T-helper 2 cell treated with Interferon-gamma antibody and Interleukin-4, amounts not matched to agents 5 μg/mL and 100 μg/mL, for 36 hours (primary cell): ENCODE results near the gene SPIN1.
"Not testable (repeated sequence)": the region's sequence is repeated elsewhere in the genome, so short reads cannot be mapped to it uniquely, and the experiment has no call there.

Experiments used
- DNase-seq: peaks from one replicate; pipeline ENCODE4 v3.0.0; 2021; ENCODE audit warnings: low spot score
- H3K27ac Mint-ChIP-seq: one replicate; pipeline ENCODE4 v1.8.0; 2021; ENCODE audit warnings: mild to moderate bottlenecking, mixed read lengths
- H3K27me3 Mint-ChIP-seq: one replicate; pipeline ENCODE4 v1.8.0; 2021; ENCODE audit warnings: low read depth, mixed read lengths
- H3K36me3 Mint-ChIP-seq: one replicate; pipeline ENCODE4 v1.8.0; 2021; ENCODE audit warnings: low read depth, mixed read lengths
- H3K4me1 Mint-ChIP-seq: one replicate; pipeline ENCODE4 v1.8.0; 2021; ENCODE audit warnings: low read depth, mixed read lengths
- H3K4me3 Mint-ChIP-seq: one replicate; pipeline ENCODE4 v1.8.0; 2022; ENCODE audit warnings: mild to moderate bottlenecking, moderate library complexity, mixed read lengths
- H3K9me3 Mint-ChIP-seq: one replicate; pipeline ENCODE4 v1.8.0; 2021; ENCODE audit warnings: mixed read lengths

SPIN1 gene

DNA sequence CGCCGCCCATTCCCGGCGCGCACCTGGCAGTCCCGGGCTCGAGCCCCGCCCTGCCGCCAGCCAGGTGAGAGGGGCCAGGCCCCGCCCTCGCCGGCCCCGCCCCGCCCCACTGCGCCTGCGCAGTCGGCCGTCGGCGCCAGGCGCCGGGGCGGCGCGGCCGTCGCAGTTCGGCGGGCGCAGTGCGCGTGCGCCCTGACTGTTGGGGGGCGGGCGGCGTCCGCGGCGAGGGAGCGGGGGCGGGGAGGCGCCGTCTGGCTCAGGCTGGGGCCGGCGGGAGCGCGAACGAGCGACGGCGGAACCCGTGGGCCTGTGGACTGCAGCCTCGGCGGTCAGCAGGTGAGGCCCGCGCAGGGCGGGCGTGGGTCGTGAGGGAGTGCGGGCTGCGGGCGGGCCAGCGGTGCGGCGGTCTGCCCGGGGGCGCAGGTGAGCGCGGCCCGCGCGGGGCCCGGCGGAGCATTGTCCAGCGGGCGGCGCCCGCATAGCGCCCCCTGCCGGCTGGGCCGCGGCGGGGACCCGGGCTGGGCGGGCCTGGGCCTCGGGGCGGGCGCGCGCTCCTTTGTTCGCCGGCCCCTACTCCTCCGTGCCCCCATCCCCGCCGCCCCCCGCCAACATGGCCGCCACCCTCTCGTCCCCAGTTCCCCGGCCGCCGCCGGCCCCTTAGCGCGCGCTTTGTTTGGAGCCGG lies at the start of gene SPIN1:
Gene SPIN1 (plus strand): TSS at position 242 of the 683 bp plus-strand sequence. CDS start 38,096 bp downstream, outside the sequence.
- DNase-seq, result peak; percentile 84
- peaks cover 9% of the 10 kb centered on the region for H3K36me3 Mint-ChIP-seq
- peak within 1 kb of the TSS; percentile 89 for H3K27ac Mint-ChIP-seq
- H3K9me3 Mint-ChIP-seq, result no peaks in the 10 kb centered on the region
- peak within 1 kb of the TSS; percentile 93 for H3K4me3 Mint-ChIP-seq
- peaks cover 28% of the 10 kb centered on the region for H3K4me1 Mint-ChIP-seq
- no peaks in the 10 kb centered on the region for H3K27me3 Mint-ChIP-seq

GRCh38 chr9:88339317-88339716 lies 48.9 kb upstream of the SPIN1 start:
- peaks cover 12% of the 10 kb centered on the region for H3K4me1 Mint-ChIP-seq
- H3K27me3 Mint-ChIP-seq, result peaks cover 11% of the 10 kb centered on the region
- H3K27ac Mint-ChIP-seq, result no peak overlapping the region
- H3K4me3 Mint-ChIP-seq, result no peak overlapping the region
- no peak for DNase-seq
- no peaks in the 10 kb centered on the region for H3K9me3 Mint-ChIP-seq
- H3K36me3 Mint-ChIP-seq, result no peaks in the 10 kb centered on the region

GRCh38 chr9:88342246-88342645 lies 46.0 kb upstream of the SPIN1 start:
- no peaks in the 10 kb centered on the region for H3K9me3 Mint-ChIP-seq
- H3K27me3 Mint-ChIP-seq, result peaks cover 10% of the 10 kb centered on the region
- no peak for DNase-seq
- peaks cover 12% of the 10 kb centered on the region for H3K4me1 Mint-ChIP-seq
- no peak overlapping the region for H3K4me3 Mint-ChIP-seq
- no peaks in the 10 kb centered on the region for H3K36me3 Mint-ChIP-seq
- H3K27ac Mint-ChIP-seq, result no peak overlapping the region

DNA sequence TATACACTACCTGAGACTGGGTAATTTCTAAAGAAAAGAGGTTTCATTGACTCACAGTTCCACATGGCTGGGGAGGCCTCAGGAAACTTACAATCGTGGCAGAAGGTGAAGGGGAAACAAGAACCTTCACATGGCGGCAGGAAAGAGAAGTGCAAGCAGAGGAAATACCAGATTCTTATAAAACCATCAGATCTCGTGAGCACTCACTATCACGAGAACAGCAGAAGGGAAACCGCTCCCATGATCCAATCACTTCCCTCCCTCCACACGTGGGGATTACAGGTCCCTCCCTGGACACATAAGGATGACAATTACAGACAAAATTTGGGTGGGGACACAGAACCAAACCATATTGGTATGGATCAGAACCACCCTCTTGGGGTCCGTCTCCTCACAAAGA lies 44.2 kb upstream of the SPIN1 start:
- H3K27ac Mint-ChIP-seq, result no peak overlapping the region
- H3K36me3 Mint-ChIP-seq, result no peaks in the 10 kb centered on the region
- H3K4me3 Mint-ChIP-seq, result no peak overlapping the region
- peaks cover 8% of the 10 kb centered on the region for H3K27me3 Mint-ChIP-seq
- H3K9me3 Mint-ChIP-seq, result no peaks in the 10 kb centered on the region
- DNase-seq, result no peak
- peaks cover 6% of the 10 kb centered on the region for H3K4me1 Mint-ChIP-seq

- H3K4me3 Mint-ChIP-seq, DNase-seq, H3K36me3 Mint-ChIP-seq, H3K4me1 Mint-ChIP-seq, H3K27ac Mint-ChIP-seq, H3K27me3 Mint-ChIP-seq, H3K9me3 Mint-ChIP-seq: not testable (repeated sequence)
Observed at GRCh38 chr9:88350354-88350753, 37.9 kb upstream of the SPIN1 start.

- H3K4me3 Mint-ChIP-seq, result no peak overlapping the region
- peaks cover 7% of the 10 kb centered on the region for H3K9me3 Mint-ChIP-seq
- H3K4me1 Mint-ChIP-seq, result peaks cover 7% of the 10 kb centered on the region
- no peak for DNase-seq
- H3K27me3 Mint-ChIP-seq, result no peaks in the 10 kb centered on the region
- H3K36me3 Mint-ChIP-seq, result peaks cover 2% of the 10 kb centered on the region
- no peak overlapping the region for H3K27ac Mint-ChIP-seq
Observed at GRCh38 chr9:88355166-88355565, 33.1 kb upstream of the SPIN1 start.

DNA sequence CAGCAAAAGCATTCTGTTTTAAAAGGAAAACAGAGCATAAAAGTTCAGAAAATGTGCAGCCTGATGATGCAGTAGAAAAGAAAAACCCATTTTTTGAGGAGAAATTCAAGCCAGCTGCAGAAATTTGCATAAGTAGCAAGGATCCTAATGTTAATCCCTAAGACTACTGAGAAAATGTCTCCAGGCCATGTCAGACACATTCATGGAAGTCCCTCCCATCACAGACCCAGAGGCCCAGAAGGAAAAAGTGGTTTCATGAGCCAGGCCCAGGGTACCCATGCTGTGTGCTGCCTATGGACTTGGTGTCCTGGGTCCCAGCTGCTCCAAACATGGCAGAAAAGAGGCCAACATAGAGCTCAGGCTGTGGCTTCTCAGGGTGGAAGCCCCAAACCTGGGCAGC lies 31.0 kb upstream of the SPIN1 start:
- not testable (repeated sequence) for H3K4me3 Mint-ChIP-seq, H3K27me3 Mint-ChIP-seq, DNase-seq, H3K4me1 Mint-ChIP-seq, H3K27ac Mint-ChIP-seq, H3K36me3 Mint-ChIP-seq, H3K9me3 Mint-ChIP-seq

DNA sequence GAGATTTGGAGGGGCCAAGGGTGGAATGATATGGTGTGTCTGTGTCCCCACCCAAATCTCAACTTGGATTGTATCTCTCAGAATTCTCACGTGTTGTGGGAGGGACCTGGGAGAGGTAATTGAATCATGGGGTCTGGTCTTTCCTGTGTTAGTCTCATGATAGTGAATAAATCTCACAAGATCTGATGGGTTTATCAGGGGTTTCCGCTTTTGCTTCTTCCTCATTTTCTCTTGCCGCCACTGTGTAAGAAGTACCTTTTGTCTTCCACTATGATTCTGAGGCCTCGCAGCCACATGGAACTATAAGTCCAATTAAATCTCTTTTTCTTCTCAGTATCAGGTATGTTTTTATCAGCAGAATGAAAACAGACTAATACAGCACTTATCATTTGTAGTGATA lies 29.5 kb upstream of the SPIN1 start:
- no peak for DNase-seq
- Mint-ChIP-seq H3K4me1 (peaks cover 7% of the 10 kb centered on the region), H3K27ac (no peak overlapping the region), H3K27me3 (peaks cover 9% of the 10 kb centered on the region), H3K36me3 (peaks cover 2% of the 10 kb centered on the region), H3K4me3 (no peak overlapping the region), H3K9me3 (peaks cover 7% of the 10 kb centered on the region)

GRCh38 chr9:88359974-88360373 lies 28.3 kb upstream of the SPIN1 start:
- H3K4me3 Mint-ChIP-seq, result no peak overlapping the region
- DNase-seq, result no peak
- peaks cover 9% of the 10 kb centered on the region for H3K27me3 Mint-ChIP-seq
- H3K9me3 Mint-ChIP-seq, result no peaks in the 10 kb centered on the region
- peaks cover 7% of the 10 kb centered on the region for H3K4me1 Mint-ChIP-seq
- peaks cover 2% of the 10 kb centered on the region for H3K36me3 Mint-ChIP-seq
- H3K27ac Mint-ChIP-seq, result no peak overlapping the region

DNA sequence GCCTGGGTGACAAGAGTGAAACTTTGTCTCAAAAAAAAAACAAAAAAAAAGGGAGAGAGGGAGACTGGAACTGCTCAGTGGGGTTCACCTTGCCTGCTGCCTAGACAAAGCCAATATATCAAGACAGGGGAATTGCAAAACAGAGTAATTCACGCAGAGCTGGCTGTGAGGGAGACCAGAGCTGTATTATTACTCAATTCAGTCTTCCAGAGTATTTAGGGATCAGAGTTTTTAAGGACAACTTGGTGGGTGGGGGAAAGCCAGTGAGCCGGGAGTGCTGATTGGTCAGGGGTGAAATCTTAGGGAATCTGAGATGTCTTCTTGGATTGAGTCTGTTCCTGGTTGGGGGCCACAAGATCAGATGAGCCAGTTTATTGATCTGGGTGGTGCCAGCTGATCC lies 25.6 kb upstream of the SPIN1 start:
- Mint-ChIP-seq H3K4me3 (no peak overlapping the region), H3K27ac (no peak overlapping the region), H3K4me1 (peaks cover 1% of the 10 kb centered on the region), H3K27me3 (peaks cover 13% of the 10 kb centered on the region), H3K36me3 (peaks cover 2% of the 10 kb centered on the region), H3K9me3 (peaks cover 14% of the 10 kb centered on the region)
- no peak for DNase-seq

- H3K4me3 Mint-ChIP-seq, result no peak overlapping the region
- H3K4me1 Mint-ChIP-seq, result no peaks in the 10 kb centered on the region
- peaks cover 2% of the 10 kb centered on the region for H3K36me3 Mint-ChIP-seq
- peaks cover 13% of the 10 kb centered on the region for H3K27me3 Mint-ChIP-seq
- DNase-seq, result no peak
- peaks cover 18% of the 10 kb centered on the region for H3K9me3 Mint-ChIP-seq
- H3K27ac Mint-ChIP-seq, result no peak overlapping the region
Observed at GRCh38 chr9:88363661-88364060, 24.6 kb upstream of the SPIN1 start.

DNA sequence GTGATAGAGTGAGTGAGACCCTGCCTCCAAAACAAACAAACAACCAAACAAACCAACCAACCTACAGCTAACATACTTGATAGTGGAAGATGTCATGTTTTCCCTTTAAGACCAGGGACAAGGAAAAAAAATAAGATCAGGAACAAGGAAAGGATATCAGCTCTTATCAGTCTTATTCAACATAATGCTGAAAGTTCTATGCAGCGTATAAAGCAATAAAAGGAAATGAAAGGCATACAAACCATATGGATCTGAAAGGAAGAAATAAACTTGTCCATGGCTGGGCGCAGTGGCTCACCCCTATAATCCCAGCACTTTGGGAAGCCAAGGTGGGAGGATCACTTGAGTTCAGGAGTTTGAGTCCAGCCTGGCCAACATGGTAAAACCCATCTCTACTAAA lies 23.5 kb upstream of the SPIN1 start:
- Mint-ChIP-seq H3K9me3 (peaks cover 18% of the 10 kb centered on the region), H3K4me1 (no peaks in the 10 kb centered on the region), H3K36me3 (peaks cover 2% of the 10 kb centered on the region), H3K27me3 (peaks cover 14% of the 10 kb centered on the region), H3K4me3 (no peak overlapping the region), H3K27ac (no peak overlapping the region)
- DNase-seq, result no peak

DNA sequence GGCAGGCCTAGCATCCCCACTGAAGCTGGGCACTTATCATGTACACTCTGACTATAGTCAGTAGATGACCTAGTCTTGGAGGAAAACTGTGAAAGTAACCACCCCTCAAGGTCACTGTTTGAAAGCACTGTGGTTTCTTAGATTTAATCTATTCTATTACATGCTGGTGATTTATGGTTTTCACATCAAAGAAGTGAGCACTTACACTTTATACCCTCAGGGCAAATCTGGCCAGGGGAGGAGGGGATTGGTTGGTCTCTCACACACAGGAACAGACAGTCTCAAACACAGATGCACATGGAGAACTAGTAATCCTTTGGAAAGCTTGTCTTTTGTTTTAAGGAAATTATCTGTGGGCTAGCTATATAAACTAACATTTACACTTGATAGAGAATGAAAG lies 17.9 kb upstream of the SPIN1 start:
- Mint-ChIP-seq H3K27me3 (peaks cover 19% of the 10 kb centered on the region), H3K27ac (no peak overlapping the region), H3K4me1 (peaks cover 3% of the 10 kb centered on the region), H3K9me3 (peaks cover 24% of the 10 kb centered on the region), H3K4me3 (no peak overlapping the region), H3K36me3 (peaks cover 4% of the 10 kb centered on the region)
- DNase-seq, result no peak

- no peak overlapping the region for H3K27ac Mint-ChIP-seq
- H3K27me3 Mint-ChIP-seq, result peaks cover 19% of the 10 kb centered on the region
- H3K4me3 Mint-ChIP-seq, result no peak overlapping the region
- DNase-seq, result no peak
- peaks cover 15% of the 10 kb centered on the region for H3K9me3 Mint-ChIP-seq
- H3K36me3 Mint-ChIP-seq, result peaks cover 2% of the 10 kb centered on the region
- H3K4me1 Mint-ChIP-seq, result peaks cover 3% of the 10 kb centered on the region
Observed at GRCh38 chr9:88372103-88372654, 16.1 kb upstream of the SPIN1 start.

DNA sequence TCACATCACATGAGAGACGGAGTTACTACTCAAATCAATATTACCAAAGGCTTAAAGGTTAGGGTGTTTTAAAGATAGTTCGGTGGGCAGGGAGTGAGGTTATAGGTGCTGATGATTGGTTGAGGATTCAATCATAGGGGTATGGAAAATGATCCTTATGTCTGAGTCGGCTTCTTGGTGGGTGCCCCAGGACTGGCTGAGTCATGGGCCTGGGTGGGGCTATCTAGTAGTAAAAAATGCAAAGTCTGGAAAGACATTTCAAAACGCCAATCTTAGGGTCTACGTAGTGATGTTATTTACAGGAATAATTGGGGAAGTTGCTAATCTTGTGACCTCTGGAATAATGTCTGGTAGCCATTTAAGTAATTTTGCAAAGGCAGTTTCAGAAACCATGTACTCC lies 15.2 kb upstream of the SPIN1 start:
- peaks cover 2% of the 10 kb centered on the region for H3K36me3 Mint-ChIP-seq
- no peak for DNase-seq
- H3K27ac Mint-ChIP-seq, result no peak overlapping the region
- no peak overlapping the region for H3K4me3 Mint-ChIP-seq
- peaks cover 9% of the 10 kb centered on the region for H3K9me3 Mint-ChIP-seq
- H3K4me1 Mint-ChIP-seq, result peaks cover 3% of the 10 kb centered on the region
- H3K27me3 Mint-ChIP-seq, result peaks cover 16% of the 10 kb centered on the region
